ENCODE data around the gene CEP104. TPM values are rescaled to one million over a fixed set of nuclear protein-coding genes. Genes with fewer than 3 reads are reported as not detected.

The CEP104 gene
- total and polyA plus RNA-seq, 11 donors, result 5.5 to 46.1 (median 33.0) TPM

DNA sequence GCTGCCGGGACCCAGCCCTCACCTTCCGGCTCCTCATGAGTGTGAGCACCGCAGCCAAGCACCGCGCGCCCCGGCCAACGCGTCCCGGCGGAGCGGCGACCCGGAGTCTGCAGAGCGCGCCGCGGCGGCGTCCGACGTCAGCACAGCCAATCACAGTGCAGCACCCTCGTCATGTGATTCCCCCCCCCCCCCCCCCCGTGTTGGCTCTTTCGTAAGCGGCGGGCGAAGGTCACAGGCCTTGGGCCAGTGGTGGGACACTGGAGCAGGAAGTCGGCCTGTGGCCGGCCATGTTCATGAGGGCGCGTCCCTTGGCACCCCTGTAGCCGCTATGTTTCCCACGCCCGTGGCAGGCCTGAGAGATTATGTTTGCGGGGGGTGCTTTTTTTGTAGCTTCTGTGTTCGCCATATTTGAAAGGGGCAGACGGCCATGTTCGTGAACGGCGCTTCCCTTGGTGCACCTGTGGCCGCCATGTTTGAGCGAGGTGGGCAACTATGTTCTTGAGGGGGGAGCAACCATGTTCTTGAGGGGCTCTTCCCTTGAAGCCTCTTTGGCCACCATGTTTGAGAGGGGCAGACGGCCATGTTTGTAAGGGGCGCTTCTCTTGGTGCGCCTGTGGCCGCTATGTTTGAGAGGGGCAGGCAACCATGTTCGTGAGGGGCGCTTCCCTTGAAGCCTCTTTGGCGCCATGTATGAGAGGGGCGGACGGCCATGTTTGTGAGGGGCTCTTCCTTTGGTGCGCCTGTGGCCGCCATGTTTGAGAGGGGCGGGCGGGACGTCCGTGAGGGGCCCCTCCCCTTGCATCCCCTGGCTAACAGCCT is 43.3 kb upstream of the CEP104 start, which contains the start of gene C1orf174:
C1orf174 (minus strand) TSS at position 123 of the 819 bp plus-strand sequence; CDS start at position 37, 86 bp downstream.
- peaks cover 0 to 4% (median 0%) of the 10 kb centered on the region in 9 donors for H3K36me3 ChIP-seq
- WGBS, 4 donors, result 0 to 1% (median 1%) methylated on average over 22 to 58 of the region's 58 CpGs
- H3K4me1 ChIP-seq, result peaks cover 0 to 15% (median 8%) of the 10 kb centered on the region in 12 donors
- intact Hi-C loops (cut with DNase I), result loop anchor here in 2 of 10 donors (2.0 to 10.0 kb wide), 3 partner anchors 44 to 1844 kb away; partner anchors contain the start of genes CEP104 (in 1 of the 2), DFFB (in 1 of the 2) and FAAP20 (in 1 of the 2)
- peak within 1 kb of the TSS; percentile 93 to 100 (median 98) for H3K27ac ChIP-seq
- ATAC-seq, result peak; percentile 91 to 93 (median 92)
- H3K4me3 ChIP-seq, result peak within 1 kb of the TSS; percentile 62 to 98 (median 88)
- TF ChIP-seq, protein P1, sequence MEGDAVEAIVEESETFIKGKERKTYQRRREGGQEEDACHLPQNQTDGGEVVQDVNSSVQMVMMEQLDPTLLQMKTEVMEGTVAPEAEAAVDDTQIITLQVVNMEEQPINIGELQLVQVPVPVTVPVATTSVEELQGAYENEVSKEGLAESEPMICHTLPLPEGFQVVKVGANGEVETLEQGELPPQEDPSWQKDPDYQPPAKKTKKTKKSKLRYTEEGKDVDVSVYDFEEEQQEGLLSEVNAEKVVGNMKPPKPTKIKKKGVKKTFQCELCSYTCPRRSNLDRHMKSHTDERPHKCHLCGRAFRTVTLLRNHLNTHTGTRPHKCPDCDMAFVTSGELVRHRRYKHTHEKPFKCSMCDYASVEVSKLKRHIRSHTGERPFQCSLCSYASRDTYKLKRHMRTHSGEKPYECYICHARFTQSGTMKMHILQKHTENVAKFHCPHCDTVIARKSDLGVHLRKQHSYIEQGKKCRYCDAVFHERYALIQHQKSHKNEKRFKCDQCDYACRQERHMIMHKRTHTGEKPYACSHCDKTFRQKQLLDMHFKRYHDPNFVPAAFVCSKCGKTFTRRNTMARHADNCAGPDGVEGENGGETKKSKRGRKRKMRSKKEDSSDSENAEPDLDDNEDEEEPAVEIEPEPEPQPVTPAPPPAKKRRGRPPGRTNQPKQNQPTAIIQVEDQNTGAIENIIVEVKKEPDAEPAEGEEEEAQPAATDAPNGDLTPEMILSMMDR (IDR thresholded peaks at IDR 0.05), result peak in 1 of 12 donors; percentile 6
- TF ChIP-seq POLR2A (IDR thresholded peaks at IDR 0.05), result peak in 1 of 2 donors; percentile 50
- H3K9me3 ChIP-seq, result peaks cover 0 to 28% (median 11%) of the 10 kb centered on the region in 12 donors
- peak; percentile 96 to 97 (median 97) for DNase-seq
- no peaks in the 10 kb centered on the region for H3K27me3 ChIP-seq

DNA sequence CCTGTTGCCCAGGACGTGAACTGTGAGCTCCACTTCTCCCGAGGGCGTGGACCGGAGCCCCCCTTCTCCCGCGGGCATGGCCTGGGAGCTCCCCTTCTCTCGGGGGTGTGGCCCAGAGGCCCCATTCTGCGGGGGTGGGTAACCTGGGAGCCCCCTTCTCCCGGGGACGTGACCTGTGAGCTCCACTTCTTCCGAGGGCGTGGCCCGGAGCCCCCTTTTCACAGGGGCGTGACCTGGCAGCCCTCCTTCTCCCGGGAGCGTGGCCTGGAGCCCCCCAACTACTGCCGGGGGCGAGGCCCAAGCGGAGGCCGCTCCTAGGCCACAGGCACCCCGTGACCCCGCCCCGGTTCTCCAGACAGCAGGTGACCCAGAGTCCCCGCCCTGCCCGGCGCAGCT is 42.7 kb upstream of the CEP104 start:
- no peak for ATAC-seq
- TF ChIP-seq POLR2A (IDR thresholded peaks at IDR 0.05), result no peak
- TF ChIP-seq, protein P1 (IDR thresholded peaks at IDR 0.05), result peak in 1 of 12 donors; percentile 7
- H3K27me3 ChIP-seq, result no peaks in the 10 kb centered on the region
- H3K9me3 ChIP-seq, result peaks cover 0 to 28% (median 11%) of the 10 kb centered on the region in 12 donors
- H3K36me3 ChIP-seq, result peaks cover 0 to 10% (median 0%) of the 10 kb centered on the region in 9 donors
- intact Hi-C loops (cut with DNase I), result loop anchor here in 3 of 10 donors (2.0 to 10.0 kb wide), 3 partner anchors 43 to 1845 kb away; partner anchors contain the start of genes CEP104 (in 2 of the 3), DFFB (in 2 of the 3) and FAAP20 (in 1 of the 3)
- peaks cover 0 to 15% (median 8%) of the 10 kb centered on the region in 12 donors for H3K4me1 ChIP-seq
- H3K4me3 ChIP-seq, result peak overlapping the region; percentile 29 to 98 (median 88)
- 0 to 1% methylated on average over 26 of the region's 26 CpGs; no CpG with 5 or more reads in 2 of the 4 donors for WGBS, 4 donors
- peak overlapping the region; percentile 93 to 100 (median 98) for H3K27ac ChIP-seq
- DNase-seq, result no peak

DNA sequence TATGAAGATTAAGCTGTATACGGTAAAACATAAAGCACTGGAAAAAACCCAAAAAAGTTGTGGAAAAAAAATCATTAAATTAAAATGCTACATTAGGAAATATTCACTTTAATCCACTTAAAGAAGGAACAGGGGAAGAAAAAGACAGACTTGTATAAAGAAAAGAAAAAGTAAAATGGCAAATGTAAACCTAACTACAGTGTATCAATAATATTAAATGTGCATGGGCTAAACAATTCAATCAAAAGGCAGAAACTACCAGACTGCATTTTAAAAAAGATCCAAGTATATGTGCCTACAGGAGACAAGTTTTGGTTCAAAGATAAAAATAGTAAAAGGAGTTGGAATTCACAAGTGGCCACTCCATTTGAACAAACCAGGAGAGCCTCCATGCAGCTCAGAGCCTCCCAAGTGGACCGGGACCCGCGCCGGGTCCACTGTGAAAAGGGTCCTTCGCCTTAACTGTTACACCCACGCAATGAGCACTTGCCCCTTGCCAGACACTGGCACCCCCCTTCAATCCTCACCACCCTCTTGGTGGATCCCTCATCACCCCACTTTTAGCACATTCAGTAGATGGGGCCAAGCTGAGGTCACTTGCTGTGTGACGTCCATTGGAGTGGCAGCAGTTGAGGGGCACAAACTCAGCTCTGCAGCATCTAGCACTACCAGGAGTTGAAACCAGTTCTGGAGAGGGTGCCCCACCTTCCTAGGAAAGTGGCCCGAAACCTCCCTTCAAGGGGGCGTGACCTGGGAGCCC is 42.2 kb upstream of the CEP104 start:
- intact Hi-C loops (cut with DNase I), result loop anchor here in 1 of 10 donors (2.0 kb wide), 1 partner anchor 42 kb away; the partner anchor contains the start of genes CEP104 and DFFB
- ATAC-seq (no peak), DNase-seq (no peak)
- Histone ChIP-seq H3K27ac (peak overlapping the region in 11 of 12 donors; percentile 96 to 100 (median 98)), H3K27me3 (no peaks in the 10 kb centered on the region), H3K4me3 (peak overlapping the region; percentile 29 to 98 (median 88)), H3K4me1 (peaks cover 0 to 15% (median 8%) of the 10 kb centered on the region in 12 donors), H3K9me3 (peaks cover 0 to 28% (median 11%) of the 10 kb centered on the region in 12 donors), H3K36me3 (peaks cover 0 to 12% (median 0%) of the 10 kb centered on the region in 9 donors)
- 33 to 63% (median 47%) methylated on average over 8 to 10 of the region's 10 CpGs for WGBS, 4 donors
- TF ChIP-seq POLR2A (IDR thresholded peaks at IDR 0.05), result no peak
- TF ChIP-seq, protein P1 (IDR thresholded peaks at IDR 0.05), result no peak

All from heart left ventricle (tissue), 16 donors.